Tibial artery (tissue), 4 donors: ENCODE data around the gene SNCB.

Experiments used
- DNase-seq, 2 donors: peaks; one replicate each; pipeline ENCODE4 v3.0.0-alpha.2; 2019
- H3K27ac ChIP-seq, 2 donors: fragments of 200-600 bp; sonication (generic) in 1 of 2; 1 replicate in 1 of 2; 2 replicates in 1 of 2; pipeline ENCODE4 v1.5.1; 2018 to 2019; ENCODE audit warnings: mild to moderate bottlenecking in 1 of 2
- H3K27me3 ChIP-seq, 2 donors: fragments of 200-600 bp; sonication (generic) in 1 of 2; one replicate each; pipeline versions ENCODE4 v1.5.1 to v1.6.0; 2016 to 2019
- H3K36me3 ChIP-seq, 3 donors: fragments of 200-600 bp; sonication (generic) in 2 of 3; one replicate each; pipeline ENCODE4 v1.5.1; 2016 to 2019; ENCODE audit warnings: mild to moderate bottlenecking in 2 of 3
- H3K4me1 ChIP-seq, 4 donors: fragments of 200-600 bp; sonication (generic) in 2 of 4; 1 replicate in 3 of 4; 2 replicates in 1 of 4; pipeline ENCODE4 v1.5.1; 2016 to 2019
- H3K4me3 ChIP-seq, 2 donors: fragments of 200-600 bp; sonication (generic) in 1 of 2; 1 replicate in 1 of 2; 2 replicates in 1 of 2; pipeline ENCODE4 v1.5.1; 2018 to 2019; ENCODE audit warnings: mild to moderate bottlenecking in 2 of 2
- H3K9me3 ChIP-seq, 3 donors: fragments of 200-600 bp; sonication (generic) in 1 of 3; one replicate each; pipeline ENCODE4 v1.5.1; 2016 to 2019
- CTCF ChIP-seq, 2 experiments: fragments of 200-600 bp in 1 of 2; fragments of 450-650 bp in 1 of 2; IDR thresholded peaks; one replicate each; pipeline ENCODE4 v1.5.1; 2017 to 2019; ENCODE audit warnings: antibody characterized with exemption in 2 of 2, mild to moderate bottlenecking in 1 of 2, moderate library complexity in 1 of 2
- intact Hi-C: fragments of 100-400 bp; cut with DNase I; formaldehyde crosslinking; loops from one replicate; pipeline ENCODE4 v1.15.0; 2023; ENCODE audit warnings: low total_unique reads

The SNCB gene

GRCh38 chr5:176644878-176645670 is 14.7 kb upstream of the SNCB start:
- peaks cover 0 to 26% (median 17%) of the 10 kb centered on the region in 4 donors for H3K4me1 ChIP-seq
- H3K4me3 ChIP-seq: no peak overlapping the region
- intact Hi-C loops: loop anchor here (5.0 to 10.0 kb wide), 2 partner anchors 108 to 230 kb away; partner anchors contain the start of genes CLTB and RNF44
- no peak for TF ChIP-seq CTCF (IDR thresholded peaks at IDR 0.05)
- no peak for DNase-seq
- H3K27ac ChIP-seq: no peak overlapping the region
- no peaks in the 10 kb centered on the region for H3K36me3 ChIP-seq
- H3K27me3 ChIP-seq: no peaks in the 10 kb centered on the region
- no peaks in the 10 kb centered on the region for H3K9me3 ChIP-seq

- Histone ChIP-seq H3K27ac (no peak overlapping the region), H3K36me3 (no peaks in the 10 kb centered on the region), H3K27me3 (no peaks in the 10 kb centered on the region), H3K4me1 (peaks cover 0 to 27% (median 18%) of the 10 kb centered on the region in 4 donors), H3K9me3 (no peaks in the 10 kb centered on the region), H3K4me3 (no peak overlapping the region)
- no peak for TF ChIP-seq CTCF (IDR thresholded peaks at IDR 0.05)
- no peak for DNase-seq
- intact Hi-C loops: loop anchor here (10.0 kb wide), 1 partner anchor 229 kb away; the partner anchor contains the start of gene CLTB
Measured at GRCh38 chr5:176644294-176644693, 14.0 kb upstream of the SNCB start.

GRCh38 chr5:176643491-176644219 is 13.3 kb upstream of the SNCB start:
- Histone ChIP-seq H3K9me3 (no peaks in the 10 kb centered on the region), H3K27ac (no peak overlapping the region), H3K4me3 (no peak overlapping the region), H3K27me3 (no peaks in the 10 kb centered on the region), H3K36me3 (no peaks in the 10 kb centered on the region), H3K4me1 (peaks cover 0 to 22% (median 16%) of the 10 kb centered on the region in 4 donors)
- intact Hi-C loops: loop anchor here (10.0 kb wide), 1 partner anchor 229 kb away; the partner anchor contains the start of gene CLTB
- no peak for DNase-seq
- TF ChIP-seq CTCF (IDR thresholded peaks at IDR 0.05): no peak

GRCh38 chr5:176642675-176643490 is 12.5 kb upstream of the SNCB start:
- Histone ChIP-seq H3K4me1 (peaks cover 0 to 14% (median 9%) of the 10 kb centered on the region in 4 donors), H3K27ac (no peak overlapping the region), H3K4me3 (no peak overlapping the region), H3K27me3 (no peaks in the 10 kb centered on the region), H3K36me3 (no peaks in the 10 kb centered on the region), H3K9me3 (no peaks in the 10 kb centered on the region)
- no peak for TF ChIP-seq CTCF (IDR thresholded peaks at IDR 0.05)
- intact Hi-C loops: loop anchor here (10.0 kb wide), 1 partner anchor 228 kb away; the partner anchor contains the start of gene CLTB
- DNase-seq: no peak

GRCh38 chr5:176640616-176641015 is 10.3 kb upstream of the SNCB start:
- no peak for DNase-seq
- TF ChIP-seq CTCF (IDR thresholded peaks at IDR 0.05): no peak
- Histone ChIP-seq H3K27ac (no peak overlapping the region), H3K4me1 (peaks cover 0 to 6% (median 0%) of the 10 kb centered on the region in 4 donors), H3K36me3 (no peaks in the 10 kb centered on the region), H3K27me3 (no peaks in the 10 kb centered on the region), H3K4me3 (no peak overlapping the region), H3K9me3 (no peaks in the 10 kb centered on the region)
- intact Hi-C loops: loop anchor here (10.0 kb wide), 1 partner anchor 226 kb away; the partner anchor contains the start of gene CLTB
